Measurements from ENCODE around the gene RYR1. TPM values are rescaled to one million over a fixed set of nuclear protein-coding genes. Genes with fewer than 3 reads are reported as not detected.

RYR1 gene
- total and polyA plus RNA-seq, 2 of the 13 experiments (the other 11 are each of a cell fraction or from before 2014, with no cell fraction given) = 0.03 TPM; not detected in 1

DNA sequence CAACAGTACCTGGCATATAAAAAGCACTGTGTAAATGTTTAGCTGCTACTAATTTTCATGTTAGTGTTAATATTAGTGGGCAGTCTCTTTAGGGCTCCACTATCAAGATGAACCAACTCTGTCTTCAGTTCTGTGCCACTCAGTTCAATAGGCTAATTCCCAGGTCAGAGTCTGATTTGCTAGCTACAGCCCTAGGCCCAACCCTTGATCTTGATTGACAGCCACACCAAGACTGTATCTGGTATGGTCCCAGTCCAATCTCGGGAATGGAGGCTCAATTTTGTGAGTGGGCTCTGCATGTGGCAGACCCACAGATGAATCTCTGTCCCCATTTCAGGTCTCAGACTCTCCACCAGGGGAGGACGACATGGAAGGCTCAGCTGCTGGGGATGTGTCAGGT lies 138.2 kb downstream of the RYR1 start:
- Histone ChIP-seq H4K20me1 (ENCODE audit: insufficient read depth, low read length) (no peaks in the 10 kb centered on the region), H3K4me1 (ENCODE audit: insufficient read depth, low read length) (no peaks in the 10 kb centered on the region), H3K9me3 (ENCODE audit: low read length) (no peaks in the 10 kb centered on the region), H3K27me3 (ENCODE audit: control insufficient read depth in 1 of 2, insufficient read depth in 2 of 2, low read length in 2 of 2) (peaks cover 0 to 14% of the 10 kb centered on the region in 2 experiments; a peak in 1 of 5 replicates), H3K4me3 (replicated peaks in 1 of 3; ENCODE audit: insufficient read depth in 1 of 3, low read depth in 2 of 3, low read length in 3 of 3) (no peak overlapping the region), H3K27ac (ENCODE audit: extremely low read length, insufficient read depth, low read length) (no peak overlapping the region), H3K36me3 (replicated peaks in 1 of 2; ENCODE audit: control insufficient read depth in 1 of 2, insufficient read depth in 2 of 2, low read length in 2 of 2) (no peaks in the 10 kb centered on the region), H3K4me2 (ENCODE audit: low read depth, low read length) (no peak overlapping the region), H3K9ac (ENCODE audit: insufficient read depth, low read depth, low read length) (no peak overlapping the region), H2AFZ (ENCODE audit: low read length) (no peak overlapping the region), H3K79me2 (ENCODE audit: insufficient read depth, low read length) (no peaks in the 10 kb centered on the region)
- ChIA-PET POLR2A (no interaction called here), CTCF (ENCODE audit: low intra/inter-chr PET ratio, low total read pairs) (no interaction called here)
- WGBS (ENCODE audit: low lambda C conversion rate) = 0% methylated on average over 2 of the region's 2 CpGs
- TF ChIP-seq, protein P1, sequence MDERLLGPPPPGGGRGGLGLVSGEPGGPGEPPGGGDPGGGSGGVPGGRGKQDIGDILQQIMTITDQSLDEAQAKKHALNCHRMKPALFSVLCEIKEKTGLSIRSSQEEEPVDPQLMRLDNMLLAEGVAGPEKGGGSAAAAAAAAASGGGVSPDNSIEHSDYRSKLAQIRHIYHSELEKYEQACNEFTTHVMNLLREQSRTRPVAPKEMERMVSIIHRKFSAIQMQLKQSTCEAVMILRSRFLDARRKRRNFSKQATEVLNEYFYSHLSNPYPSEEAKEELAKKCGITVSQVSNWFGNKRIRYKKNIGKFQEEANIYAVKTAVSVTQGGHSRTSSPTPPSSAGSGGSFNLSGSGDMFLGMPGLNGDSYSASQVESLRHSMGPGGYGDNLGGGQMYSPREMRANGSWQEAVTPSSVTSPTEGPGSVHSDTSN (CRISPR knock-in tag; IDR thresholded peaks at IDR 0.05) = 0 out of 2 replicates have a peak, but pooled peaks have one; percentile 34
- TF ChIP-seq MED8 (CRISPR knock-in tag; IDR thresholded peaks at IDR 0.05; ENCODE audit: insufficient replicate concordance) = no peak
- DNase-seq (ENCODE audit: low spot score) (no peak), FAIRE-seq (no peak), ATAC-seq (no peak)
- in situ Hi-C loops (cut with HindIII; ENCODE audit: extremely low pct_ligation_motif_present, low pct_unique_long_range_greater_than_20kb) (no loop called here), intact Hi-C loops (cut with micrococcal nuclease; ENCODE audit: unreplicated experiment) (no loop called here)
- BruUV-seq (replicated peaks) = no TSS peak

DNA sequence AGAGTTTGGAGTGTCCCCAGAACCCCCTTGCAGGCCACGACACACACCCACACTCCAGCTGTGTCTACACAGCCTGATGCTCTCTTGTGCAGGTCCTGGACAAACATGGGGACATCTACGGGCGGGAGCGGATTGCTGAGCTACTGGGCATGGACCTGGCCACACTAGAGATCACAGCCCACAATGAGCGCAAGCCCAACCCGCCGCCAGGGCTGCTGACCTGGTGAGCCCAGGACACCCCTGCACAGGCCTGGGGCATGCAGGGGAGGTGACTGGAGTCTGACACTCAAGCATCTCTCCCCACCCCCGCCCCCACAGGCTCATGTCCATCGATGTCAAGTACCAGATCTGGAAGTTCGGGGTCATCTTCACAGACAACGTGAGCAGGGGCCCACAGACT lies 144.3 kb downstream of the RYR1 start:
- no TSS peak for BruUV-seq (replicated peaks)
- no peaks in the 10 kb centered on the region for H3K36me3 ChIP-seq (replicated peaks in 1 of 2; ENCODE audit: control insufficient read depth in 1 of 2, insufficient read depth in 2 of 2, low read length in 2 of 2)
- H3K4me2 ChIP-seq (ENCODE audit: low read depth, low read length) = no peak overlapping the region
- TF ChIP-seq, protein P2, sequence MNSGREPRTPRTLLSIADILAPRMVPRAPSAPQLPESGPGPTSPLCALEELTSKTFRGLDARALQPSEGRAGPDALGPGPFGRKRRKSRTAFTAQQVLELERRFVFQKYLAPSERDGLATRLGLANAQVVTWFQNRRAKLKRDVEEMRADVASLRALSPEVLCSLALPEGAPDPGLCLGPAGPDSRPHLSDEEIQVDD (CRISPR knock-in tag; IDR thresholded peaks at IDR 0.05; ENCODE audit: borderline replicate concordance) = no peak
- TF ChIP-seq ZNF549 (CRISPR knock-in tag; IDR thresholded peaks at IDR 0.05) = no peak
- no peak for TF ChIP-seq SRSF1 (optimal IDR thresholded peaks at IDR 0.05; ENCODE audit: low read depth, low read length)
- TF ChIP-seq, protein P3, sequence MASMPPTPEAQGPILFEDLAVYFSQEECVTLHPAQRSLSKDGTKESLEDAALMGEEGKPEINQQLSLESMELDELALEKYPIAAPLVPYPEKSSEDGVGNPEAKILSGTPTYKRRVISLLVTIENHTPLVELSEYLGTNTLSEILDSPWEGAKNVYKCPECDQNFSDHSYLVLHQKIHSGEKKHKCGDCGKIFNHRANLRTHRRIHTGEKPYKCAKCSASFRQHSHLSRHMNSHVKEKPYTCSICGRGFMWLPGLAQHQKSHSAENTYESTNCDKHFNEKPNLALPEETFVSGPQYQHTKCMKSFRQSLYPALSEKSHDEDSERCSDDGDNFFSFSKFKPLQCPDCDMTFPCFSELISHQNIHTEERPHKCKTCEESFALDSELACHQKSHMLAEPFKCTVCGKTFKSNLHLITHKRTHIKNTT (CRISPR knock-in tag; IDR thresholded peaks at IDR 0.05) = no peak
- no peak for TF ChIP-seq ZNF326 (CRISPR knock-in tag; IDR thresholded peaks at IDR 0.05; ENCODE audit: borderline replicate concordance)
- TF ChIP-seq GPN1 (CRISPR knock-in tag; IDR thresholded peaks at IDR 0.05; ENCODE audit: borderline replicate concordance) = no peak
- TF ChIP-seq NCOA1 (CRISPR knock-in tag; IDR thresholded peaks at IDR 0.05) = no peak
- no peak for TF ChIP-seq ZNF101 (CRISPR knock-in tag; IDR thresholded peaks at IDR 0.05; ENCODE audit: borderline replicate concordance, low read depth)
- TF ChIP-seq, protein P4, sequence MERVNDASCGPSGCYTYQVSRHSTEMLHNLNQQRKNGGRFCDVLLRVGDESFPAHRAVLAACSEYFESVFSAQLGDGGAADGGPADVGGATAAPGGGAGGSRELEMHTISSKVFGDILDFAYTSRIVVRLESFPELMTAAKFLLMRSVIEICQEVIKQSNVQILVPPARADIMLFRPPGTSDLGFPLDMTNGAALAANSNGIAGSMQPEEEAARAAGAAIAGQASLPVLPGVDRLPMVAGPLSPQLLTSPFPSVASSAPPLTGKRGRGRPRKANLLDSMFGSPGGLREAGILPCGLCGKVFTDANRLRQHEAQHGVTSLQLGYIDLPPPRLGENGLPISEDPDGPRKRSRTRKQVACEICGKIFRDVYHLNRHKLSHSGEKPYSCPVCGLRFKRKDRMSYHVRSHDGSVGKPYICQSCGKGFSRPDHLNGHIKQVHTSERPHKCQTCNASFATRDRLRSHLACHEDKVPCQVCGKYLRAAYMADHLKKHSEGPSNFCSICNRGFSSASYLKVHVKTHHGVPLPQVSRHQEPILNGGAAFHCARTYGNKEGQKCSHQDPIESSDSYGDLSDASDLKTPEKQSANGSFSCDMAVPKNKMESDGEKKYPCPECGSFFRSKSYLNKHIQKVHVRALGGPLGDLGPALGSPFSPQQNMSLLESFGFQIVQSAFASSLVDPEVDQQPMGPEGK (CRISPR knock-in tag; IDR thresholded peaks at IDR 0.05) = no peak
- TF ChIP-seq ZSCAN25 (CRISPR knock-in tag; IDR thresholded peaks at IDR 0.05) = no peak
- TF ChIP-seq ZNF484 (CRISPR knock-in tag; IDR thresholded peaks at IDR 0.05; ENCODE audit: borderline replicate concordance, low read depth) = no peak
- TF ChIP-seq ZBTB38 (CRISPR knock-in tag; IDR thresholded peaks at IDR 0.05) = no peak
- TF ChIP-seq SETDB1 (CRISPR knock-in tag; IDR thresholded peaks at IDR 0.05; ENCODE audit: borderline replicate concordance) = no peak
- intact Hi-C loops (cut with micrococcal nuclease; ENCODE audit: unreplicated experiment) = no loop called here
- no peaks in the 10 kb centered on the region for H4K20me1 ChIP-seq (ENCODE audit: insufficient read depth, low read length)
- H3K4me1 ChIP-seq (ENCODE audit: insufficient read depth, low read length) = no peaks in the 10 kb centered on the region
- ChIA-PET CTCF (ENCODE audit: low intra/inter-chr PET ratio, low total read pairs) (no interaction called here), POLR2A (no interaction called here)
- no peak for DNase-seq (ENCODE audit: low spot score)
- H2AFZ ChIP-seq (ENCODE audit: low read length) = no peak overlapping the region
- no peak for FAIRE-seq
- no peaks in the 10 kb centered on the region for H3K79me2 ChIP-seq (ENCODE audit: insufficient read depth, low read length)
- H3K27ac ChIP-seq (ENCODE audit: extremely low read length, insufficient read depth, low read length) = no peak overlapping the region
- H3K27me3 ChIP-seq (ENCODE audit: control insufficient read depth in 1 of 2, insufficient read depth in 2 of 2, low read length in 2 of 2) = peaks cover 2 to 13% of the 10 kb centered on the region in 2 experiments; a peak in 3 of 5 replicates
- in situ Hi-C loops (cut with HindIII; ENCODE audit: extremely low pct_ligation_motif_present, low pct_unique_long_range_greater_than_20kb) = no loop called here
- H3K9ac ChIP-seq (ENCODE audit: insufficient read depth, low read depth, low read length) = no peak overlapping the region
- H3K4me3 ChIP-seq (replicated peaks in 1 of 3; ENCODE audit: insufficient read depth in 1 of 3, low read depth in 2 of 3, low read length in 3 of 3) = no peak overlapping the region
- WGBS (ENCODE audit: low lambda C conversion rate) = 26% methylated on average over 8 of the region's 11 CpGs
- no peaks in the 10 kb centered on the region for H3K9me3 ChIP-seq (ENCODE audit: low read length)
- no peak for ATAC-seq
